ENCODE results near the gene GPR78.
A peak's percentile ranks its signal among the peaks of the same experiment; 100 is the strongest.

Gene GPR78

DNA sequence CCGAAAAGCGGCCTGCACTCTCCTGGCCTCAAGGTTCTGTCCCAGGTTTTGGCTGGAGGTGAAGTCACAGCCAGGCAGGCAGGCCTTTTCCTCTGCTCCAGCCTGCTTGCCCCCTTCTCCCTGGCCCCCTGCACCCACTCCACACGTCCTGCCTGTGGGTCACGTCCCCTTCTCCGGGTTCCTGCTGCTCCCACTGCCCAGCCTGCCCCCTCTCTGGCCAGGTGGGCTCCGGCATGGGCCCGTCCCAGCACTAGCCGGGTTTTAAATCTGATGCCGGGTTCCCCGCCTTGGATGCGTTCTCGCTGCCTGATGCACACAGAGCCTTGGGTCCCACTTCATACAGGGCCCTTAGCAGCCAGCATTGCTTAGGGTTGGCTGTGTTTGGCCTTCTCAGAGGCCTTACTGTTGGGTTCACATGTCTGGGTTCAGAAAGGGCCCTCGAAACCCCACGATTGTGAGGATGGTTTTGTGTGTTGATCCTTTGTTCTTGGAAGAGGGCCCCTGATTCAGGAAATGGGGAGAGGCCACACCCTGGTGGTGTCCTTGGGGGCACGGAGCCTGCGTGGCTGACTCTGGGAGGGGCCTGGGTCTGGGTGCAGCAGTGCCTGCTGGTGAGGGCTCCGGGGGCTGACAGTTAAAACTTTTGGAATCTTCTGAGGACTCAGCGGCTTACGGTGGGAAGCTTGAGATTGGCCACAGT, 18.3 kb downstream of the GPR78 start:
- DNase-seq (ENCODE audit: low read depth in 3 of 3, low spot score in 1 of 3): no peak

DNA sequence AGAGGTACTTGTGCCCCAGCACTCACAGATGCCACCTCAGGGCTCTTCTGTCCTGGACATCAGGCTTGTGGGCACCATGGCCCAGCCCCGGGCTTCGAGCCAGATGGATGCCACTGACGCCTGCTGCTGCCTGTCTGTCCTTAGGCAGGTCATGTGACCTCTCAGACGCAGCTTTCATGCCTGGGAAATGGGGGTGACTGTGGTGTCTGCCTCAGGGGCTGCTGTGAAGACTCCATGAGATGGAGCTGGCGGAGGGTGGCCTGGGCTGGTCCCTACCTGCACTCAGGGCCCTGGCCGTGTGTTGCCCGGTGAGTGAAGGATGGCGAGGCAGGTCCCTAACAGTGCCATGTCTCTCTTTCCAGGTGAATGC, 18.9 kb downstream of the GPR78 start:
- no peak for DNase-seq (ENCODE audit: low read depth in 3 of 3, low spot score in 1 of 3)

DNA sequence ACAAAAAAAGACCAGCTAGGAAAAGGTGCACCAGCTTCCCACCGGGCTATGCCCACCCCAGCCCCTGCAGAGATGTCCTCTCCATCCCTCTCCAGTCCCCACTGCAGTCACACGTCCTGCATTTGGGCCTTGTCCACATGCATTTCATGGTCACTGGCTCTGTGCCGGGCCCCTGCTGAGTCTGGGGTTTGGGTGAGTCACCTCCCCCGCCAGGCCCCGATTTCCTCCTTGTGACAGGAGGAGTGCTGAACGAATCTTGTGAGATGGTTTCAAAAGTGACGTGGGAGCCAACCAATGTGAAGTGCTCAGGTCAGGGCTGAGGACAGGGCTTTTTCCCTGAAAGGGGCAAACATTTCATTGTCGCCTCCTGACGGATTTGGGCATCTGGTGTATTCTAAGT, 19.5 kb downstream of the GPR78 start:
- DNase-seq (ENCODE audit: low read depth in 3 of 3, low spot score in 1 of 3): no peak

DNA sequence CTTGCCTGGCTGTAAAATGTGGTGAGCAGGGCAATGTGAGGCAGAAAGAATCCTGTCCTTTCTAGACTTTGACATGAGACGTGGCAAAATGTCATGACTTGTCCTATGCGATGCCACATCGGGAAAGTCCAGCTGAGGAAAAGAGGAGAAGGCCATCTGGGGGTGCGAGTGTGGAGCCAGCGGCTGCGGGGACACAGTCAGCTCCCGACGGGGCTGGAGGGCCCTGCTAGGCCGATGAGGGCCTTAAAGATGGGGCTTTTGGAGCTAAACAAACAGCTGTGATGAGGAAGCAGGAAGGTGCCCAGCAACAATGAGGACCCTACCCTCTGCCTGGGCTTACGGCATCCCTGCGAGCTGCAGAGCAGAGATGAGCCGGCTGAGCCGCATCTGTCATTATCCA, 20.1 kb downstream of the GPR78 start:
- no peak for DNase-seq (ENCODE audit: low read depth in 3 of 3, low spot score in 1 of 3)

DNA sequence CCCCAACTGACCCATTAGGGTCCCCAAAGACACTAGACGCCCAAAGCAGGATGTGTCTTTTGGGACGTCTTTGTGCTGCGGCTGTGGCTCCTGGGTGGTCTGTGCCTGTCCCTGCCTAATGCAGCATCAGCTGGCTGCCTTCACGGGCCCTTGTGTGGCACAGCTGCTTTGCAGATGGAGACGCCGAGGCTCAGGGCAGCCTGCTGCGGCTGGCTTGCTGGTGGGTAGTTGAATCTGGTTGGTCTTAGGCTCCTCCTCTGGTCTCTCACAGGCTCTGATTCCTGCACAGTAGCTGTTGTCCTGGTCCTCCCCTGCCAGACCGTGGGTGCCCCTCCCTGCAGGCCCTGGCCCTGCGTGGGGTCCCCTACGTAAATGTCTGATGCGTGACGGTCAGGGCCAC, 20.5 kb downstream of the GPR78 start:
- DNase-seq (ENCODE audit: low read depth in 3 of 3, low spot score in 1 of 3): no peak

DNA sequence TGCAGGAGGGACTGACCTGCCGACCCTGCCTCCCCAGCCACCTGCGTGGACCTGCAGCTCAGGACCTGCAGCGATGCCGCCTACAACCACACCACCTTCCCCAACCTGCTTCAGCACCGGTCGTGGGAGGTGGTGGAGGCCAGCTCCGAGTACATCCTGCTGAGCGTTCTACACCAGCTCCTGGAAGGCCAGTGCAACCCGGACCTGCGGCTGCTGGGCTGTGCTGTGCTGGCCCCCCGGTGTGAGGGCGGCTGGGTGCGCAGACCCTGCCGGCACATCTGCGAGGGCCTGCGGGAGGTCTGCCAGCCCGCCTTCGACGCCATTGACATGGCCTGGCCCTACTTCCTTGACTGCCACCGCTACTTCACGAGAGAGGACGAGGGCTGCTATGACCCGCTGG, 20.9 kb downstream of the GPR78 start:
- no peak for DNase-seq (ENCODE audit: low read depth in 3 of 3, low spot score in 1 of 3)

DNA sequence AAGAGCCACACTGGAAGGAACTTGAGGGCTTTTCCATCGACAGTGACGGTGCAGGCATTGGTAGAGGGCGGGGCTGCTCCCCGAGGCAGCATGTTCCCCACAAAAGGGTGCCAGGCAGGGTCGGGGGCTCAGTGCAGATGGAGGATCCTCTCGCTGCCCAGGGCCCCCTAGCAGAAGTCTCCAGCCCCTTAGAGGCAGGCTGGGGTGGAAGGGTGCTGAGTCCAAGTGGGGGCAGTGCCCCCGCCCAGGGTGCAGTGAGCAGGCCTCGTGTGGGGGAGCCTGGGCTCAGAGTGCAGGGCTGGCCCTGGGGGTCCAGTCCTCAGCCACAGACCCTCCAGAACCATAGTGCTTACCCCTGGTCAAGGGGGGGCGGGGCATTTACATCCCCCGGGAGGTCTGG, 21.4 kb downstream of the GPR78 start:
- DNase-seq (ENCODE audit: low read depth in 3 of 3, low spot score in 1 of 3): no peak

DNA sequence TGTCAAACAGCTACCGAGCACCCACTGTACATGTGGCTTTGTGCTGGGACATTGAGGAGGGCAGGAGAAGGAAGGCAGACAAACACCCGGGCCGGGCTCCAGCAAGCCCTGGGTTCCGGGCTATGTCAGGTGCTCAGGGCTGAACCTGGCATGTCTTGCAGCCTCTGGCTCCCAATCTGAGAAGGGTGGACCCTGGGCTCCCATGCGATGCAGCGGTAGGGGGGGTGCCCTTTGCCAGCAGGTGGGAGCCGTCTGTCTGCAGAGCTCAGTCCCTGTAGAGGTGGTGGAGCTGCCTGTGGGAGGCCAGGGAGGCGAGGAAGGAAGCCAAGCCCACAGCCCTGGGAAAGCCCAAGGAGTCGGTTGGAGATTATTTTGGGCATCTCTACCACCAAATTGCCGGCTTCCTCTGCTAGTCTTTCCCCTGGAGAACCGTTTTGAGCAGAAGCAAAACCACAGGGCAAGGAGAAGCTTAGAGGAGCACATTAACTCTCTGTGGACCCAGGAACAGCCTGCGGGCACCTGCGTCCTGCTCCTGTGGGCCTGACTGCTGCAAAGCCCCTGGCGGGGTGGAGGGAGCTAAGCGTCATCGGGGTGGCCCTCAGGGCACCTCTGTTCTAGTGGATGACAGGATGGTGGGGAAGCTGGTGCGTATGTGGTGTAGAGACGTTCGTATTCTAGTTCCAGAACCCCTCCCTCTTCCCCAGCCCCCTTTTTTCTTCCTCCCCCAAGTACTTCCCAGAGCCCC, 22.7 kb downstream of the GPR78 start:
- no peak for DNase-seq (ENCODE audit: low read depth in 3 of 3, low spot score in 1 of 3)

DNA sequence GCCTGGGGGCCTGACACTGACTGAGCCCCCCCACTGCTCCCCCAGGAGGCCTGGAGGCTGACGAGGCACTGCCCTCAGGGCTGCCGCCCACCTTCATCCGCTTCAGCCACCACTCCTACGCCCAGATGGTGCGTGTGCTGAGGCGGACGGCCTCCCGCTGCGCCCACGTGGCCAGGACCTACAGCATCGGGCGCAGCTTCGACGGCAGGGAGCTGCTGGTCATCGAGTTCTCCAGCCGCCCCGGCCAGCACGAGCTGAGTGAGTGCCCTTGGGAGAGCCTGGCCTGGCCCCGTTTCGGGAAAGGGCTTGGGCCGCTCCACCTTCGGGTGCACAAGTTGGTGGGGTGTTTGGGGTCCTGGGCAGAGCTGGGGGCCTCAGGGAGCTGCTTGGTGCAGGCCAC, 23.7 kb downstream of the GPR78 start:
- no peak for DNase-seq (ENCODE audit: low read depth in 3 of 3, low spot score in 1 of 3)

DNA sequence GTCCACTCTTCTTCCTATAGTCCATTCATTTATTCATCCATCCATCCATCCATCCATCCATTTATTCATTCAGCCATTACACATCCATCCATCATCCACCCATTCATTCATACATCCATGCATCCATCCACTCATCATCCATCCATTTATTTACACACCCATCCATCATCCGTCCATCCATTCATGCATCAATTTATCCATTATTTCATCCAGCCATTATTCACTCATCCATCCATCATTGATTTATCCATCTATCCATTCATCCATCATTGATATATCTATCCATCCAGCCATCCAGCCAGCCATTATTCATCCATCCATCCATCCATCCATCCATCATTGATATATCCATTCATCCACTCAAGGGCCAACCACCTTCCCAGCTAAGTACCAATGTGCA, 25.1 kb downstream of the GPR78 start:
- DNase-seq (ENCODE audit: low read depth in 3 of 3, low spot score in 1 of 3): no peak

DNA sequence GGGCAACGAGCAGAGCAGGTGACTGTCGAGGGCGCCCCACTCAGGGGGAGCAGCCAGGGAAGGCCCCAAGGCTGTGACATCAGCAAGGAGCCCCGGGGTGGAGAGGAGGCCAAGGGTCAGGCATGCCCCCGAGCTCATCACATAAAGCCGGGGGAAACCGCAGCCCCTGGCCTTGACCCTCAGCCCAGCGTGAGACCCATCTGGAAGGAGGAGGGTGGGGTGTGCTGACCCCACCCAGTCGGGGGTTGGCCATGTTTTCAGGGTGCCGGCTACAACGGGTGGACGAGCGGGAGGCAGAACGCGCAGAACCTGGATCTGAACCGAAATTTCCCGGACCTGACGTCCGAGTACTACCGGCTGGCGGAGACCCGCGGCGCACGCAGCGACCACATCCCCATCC, 26.3 kb downstream of the GPR78 start:
- DNase-seq (ENCODE audit: low read depth in 3 of 3, low spot score in 1 of 3): no peak

DNA sequence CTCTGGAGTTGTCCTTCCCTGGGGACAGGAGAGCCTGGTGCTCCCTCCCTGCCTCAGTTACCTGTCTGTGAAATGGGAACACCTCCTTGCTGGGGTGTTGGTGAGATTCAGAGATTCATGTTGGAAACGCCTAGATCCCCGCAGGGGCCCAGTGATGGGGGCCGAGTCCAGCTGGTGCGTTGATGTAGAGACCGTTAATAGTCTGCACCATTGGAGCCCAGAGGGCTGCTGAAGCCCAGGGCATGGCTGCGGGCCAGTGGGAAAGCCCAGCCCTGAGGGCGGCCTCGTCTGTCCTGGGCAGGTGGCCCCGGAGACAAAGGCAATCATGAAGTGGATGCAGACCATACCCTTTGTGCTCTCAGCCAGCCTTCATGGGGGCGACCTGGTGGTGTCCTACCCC, 26.8 kb downstream of the GPR78 start:
- DNase-seq (ENCODE audit: low read depth in 3 of 3, low spot score in 1 of 3): no peak

DNA sequence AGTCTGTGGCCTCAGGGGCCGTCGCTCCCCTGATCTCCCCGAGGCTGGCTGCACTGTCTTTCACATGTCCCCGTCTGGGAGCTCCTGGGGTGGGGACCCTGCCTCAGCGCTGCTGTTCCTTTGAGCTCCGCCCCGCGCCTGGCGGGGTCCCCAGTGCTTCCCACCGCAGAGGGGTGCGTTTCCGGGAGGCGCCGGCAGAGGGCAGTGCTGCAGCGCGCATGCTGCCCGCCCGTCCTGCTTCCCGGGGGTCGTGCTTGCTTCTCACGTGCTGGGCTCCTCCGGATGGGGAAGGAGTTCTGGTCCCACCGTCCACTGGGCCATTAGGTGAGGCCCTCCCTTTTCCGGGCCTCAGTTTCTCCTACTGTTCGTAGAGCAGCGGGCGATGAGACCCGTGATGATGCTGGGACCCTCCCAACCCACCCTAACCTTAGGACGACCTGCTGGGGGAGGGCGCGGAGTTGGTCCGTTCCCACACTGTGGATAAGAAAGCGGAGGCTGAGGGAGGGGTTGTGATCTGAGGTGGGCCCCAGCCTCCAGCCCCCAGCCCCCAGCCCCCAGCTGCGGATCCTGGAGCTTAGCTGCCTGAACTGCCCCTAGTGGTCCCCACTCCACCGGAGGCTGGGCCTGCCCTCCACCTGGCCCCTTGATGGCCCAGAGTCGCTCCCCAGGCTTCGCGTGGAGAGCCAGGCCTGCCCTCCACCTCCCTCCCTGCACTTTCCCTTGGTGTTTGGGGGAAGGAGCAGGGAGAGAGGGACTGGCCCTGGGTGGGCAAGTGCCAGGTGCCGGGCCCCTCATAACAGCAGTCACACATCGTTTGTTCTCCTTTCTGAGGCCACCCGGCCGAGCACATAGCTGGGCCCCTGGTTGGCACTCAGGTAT, 27.6 kb downstream of the GPR78 start:
- peak in 1 of 3 donors; percentile 18 for DNase-seq (ENCODE audit: low read depth in 3 of 3, low spot score in 1 of 3)

DNA sequence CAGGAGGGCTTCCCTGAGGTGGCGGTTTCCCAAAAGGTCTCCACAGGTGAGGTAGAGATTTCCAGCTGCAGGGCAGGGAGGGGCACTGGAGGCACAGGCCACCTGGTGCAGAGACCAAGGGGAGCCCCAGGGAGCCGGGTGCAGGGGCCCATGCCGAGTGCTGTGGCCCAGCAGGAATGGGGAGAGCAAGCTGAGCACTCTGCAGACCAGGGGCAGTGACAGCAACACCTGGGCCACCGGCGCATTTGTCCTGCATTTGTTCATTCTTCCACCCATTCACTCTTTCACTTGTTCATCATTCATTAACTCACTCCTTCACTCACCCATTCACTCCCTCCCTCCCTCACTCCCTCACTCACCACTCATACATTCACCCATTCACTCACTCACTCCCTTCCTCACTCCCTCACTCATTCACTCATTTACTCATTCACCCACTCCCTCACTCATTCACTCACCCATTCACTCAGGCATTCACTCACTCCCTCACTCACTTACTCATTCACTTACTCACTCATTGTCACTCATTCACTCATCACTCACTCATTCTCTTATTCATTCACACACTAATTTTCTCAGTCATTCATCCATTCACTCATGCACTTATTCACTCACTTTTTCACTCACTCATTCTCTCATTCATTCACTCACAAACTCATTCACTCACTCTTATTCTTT, 28.7 kb downstream of the GPR78 start:
- DNase-seq (ENCODE audit: low read depth in 3 of 3, low spot score in 1 of 3): no peak

DNA sequence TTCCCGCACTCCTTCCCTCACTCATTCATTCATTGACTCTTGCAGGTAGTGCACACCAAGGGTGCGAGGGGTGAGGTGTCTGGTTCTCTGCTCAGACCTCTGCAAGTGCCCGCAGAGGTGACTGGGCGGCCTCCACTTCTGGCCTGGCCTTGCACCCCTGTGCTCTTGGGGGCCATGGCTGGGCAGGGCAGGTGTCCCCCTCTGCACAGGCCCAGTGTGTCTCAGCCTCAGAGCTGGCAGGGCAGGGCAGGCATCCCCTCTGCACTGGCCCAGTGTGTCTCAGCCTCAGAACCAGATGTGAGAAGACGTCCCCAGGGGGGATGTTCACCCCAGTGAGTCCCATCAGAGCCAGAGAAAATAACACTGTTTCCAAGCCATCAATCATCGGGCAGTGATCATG, 29.2 kb downstream of the GPR78 start:
- DNase-seq (ENCODE audit: low read depth in 3 of 3, low spot score in 1 of 3): no peak

DNA sequence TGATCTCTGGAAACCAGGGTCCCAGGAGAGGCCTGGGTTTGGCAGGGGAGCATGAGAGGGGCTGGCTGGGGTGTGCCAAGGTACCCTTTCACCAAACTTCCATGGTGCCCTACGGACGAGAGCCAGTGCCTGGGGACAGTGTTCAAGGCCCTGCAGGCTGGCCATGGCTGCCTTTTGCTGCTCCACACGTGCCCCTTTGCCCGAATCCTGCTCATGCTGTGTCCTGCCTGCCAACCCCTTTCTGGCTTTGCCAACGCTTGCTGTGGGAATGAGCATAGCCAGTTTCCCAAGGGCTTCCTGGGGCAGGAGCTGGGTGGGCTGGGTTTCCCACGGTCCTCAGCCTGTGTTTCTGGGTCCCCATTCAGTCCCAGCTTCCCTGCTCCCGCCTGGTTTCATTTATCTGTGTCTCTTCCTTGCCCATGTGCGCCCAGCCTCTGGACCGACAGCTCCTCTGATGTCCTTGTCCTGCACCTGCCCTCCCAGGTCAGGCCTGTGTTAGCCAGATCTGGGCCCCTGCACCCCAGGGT, 29.7 kb downstream of the GPR78 start:
- DNase-seq (ENCODE audit: low read depth in 3 of 3, low spot score in 1 of 3): no peak

DNA sequence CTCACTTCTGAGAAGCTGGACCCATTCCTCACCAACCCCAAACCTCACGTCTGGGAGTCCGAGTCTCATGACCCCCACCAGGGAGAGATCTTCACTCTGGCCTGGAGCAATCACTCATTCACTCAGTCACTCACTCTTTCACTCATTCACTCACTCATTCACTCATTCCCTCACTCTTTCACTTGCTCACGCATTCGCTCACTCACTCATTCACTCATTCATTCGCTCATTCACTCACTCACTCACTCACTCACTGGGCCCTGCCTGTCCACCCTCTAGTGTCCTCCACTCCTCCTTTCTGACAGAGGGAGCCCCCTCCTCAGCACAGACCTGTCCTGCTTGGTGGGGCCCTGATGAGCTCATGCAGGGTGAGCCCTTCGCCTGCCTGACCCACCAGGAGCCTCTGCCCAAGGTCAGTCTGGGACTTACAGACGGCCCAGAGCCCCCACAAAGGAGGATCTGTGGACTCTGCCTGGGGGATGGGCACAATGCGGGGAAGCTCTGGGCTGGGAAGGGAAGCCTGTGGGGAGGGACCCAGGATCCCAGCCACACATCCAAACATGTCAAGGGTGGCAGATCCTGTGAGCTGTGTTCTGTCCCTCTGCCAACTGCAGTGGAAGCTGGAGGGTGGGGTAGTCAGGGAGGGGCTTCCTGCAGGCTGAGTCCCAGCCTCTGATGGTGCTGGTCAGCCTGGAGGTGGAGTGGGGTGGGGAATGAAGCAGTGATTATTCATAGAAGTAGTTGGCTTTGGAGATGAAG, 30.8 kb downstream of the GPR78 start:
- DNase-seq (ENCODE audit: low read depth in 3 of 3, low spot score in 1 of 3): no peak

DNA sequence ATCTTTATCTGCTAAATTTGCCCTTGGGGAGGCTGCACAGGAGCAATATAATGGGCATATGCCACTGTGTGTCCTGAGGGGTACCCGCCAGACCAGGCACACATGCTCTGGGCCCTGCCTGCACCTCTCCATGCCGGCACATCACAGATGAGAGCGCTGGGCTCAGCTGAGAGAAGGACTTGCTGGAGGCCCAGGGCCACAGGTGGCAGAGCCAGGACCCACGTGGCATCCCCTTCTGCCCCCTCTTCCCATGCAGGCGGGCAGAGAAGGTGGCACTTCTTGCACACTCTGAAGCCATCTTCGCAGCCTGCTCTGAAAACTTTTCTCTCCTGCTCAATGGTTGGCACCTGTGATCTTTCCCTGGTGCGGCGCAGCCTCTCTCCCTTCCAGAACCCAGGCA, 32.5 kb downstream of the GPR78 start:
- DNase-seq (ENCODE audit: low read depth in 3 of 3, low spot score in 1 of 3): no peak

DNA sequence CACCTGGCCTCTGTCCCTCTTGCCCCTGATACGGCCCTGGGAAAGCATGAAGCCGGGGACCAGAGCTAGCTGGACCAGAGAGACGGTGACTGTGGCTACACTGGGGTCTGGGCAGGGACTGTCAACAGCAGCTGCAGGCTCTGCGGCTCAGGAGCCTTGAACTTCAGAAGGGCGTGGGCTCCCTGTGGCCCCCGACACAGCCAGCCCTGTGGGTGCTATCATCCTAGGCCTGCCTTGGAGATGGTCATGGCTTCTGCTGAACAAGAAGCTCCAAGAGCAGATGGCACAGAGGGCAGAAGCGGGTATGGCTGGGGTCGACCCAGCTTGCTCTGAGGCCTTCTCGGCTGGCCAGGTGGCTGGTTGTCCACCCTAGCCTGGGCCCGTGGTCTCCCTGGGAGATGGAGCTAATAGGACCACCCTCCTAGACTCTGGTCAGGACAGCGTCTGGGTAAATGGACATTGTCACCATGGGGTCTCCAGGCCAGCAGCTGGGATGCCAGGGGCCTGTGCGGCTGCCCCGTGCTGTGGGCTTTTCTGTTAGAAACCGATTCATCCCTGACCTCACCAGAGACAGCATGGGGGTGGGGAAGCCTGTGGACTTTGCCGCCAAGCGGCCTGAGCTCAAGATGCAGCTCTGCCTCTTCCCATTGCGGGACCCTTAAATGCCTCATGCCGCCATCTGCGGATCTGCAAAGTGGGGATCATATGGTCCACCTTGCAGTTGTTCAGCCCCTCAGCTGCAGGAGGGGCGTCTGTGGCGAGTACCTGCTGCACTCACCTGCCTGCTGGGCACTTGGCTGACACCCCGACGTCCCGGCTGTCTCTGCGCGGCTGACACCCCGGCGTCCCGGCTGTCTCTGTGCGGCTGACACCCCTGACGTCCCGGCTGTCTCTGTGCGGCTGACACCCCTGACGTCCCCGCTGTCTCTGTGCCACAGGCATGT, 33.5 kb downstream of the GPR78 start:
- no peak for DNase-seq (ENCODE audit: low read depth in 3 of 3, low spot score in 1 of 3)
